DMS114 treated with DMSO at 0.1 percent for 48 hours (cell line): ENCODE data around the gene KDM5A.
"Not testable (repeated sequence)": the region's sequence is repeated elsewhere in the genome, so short reads cannot be mapped to it uniquely, and the experiment has no call there.

Experiments
- DNase-seq: peaks from one replicate; lab custom pipeline; 2025; ENCODE audit not compliant: unreplicated experiment; lab: John Stamatoyannopoulos, UW

KDM5A gene

GRCh38 chr12:241266-241665, 147.9 kb downstream of the KDM5A start:
- no peak for DNase-seq

- no peak for DNase-seq
Observed at GRCh38 chr12:240566-240965, 148.6 kb downstream of the KDM5A start.

GRCh38 chr12:238736-239398, 150.3 kb downstream of the KDM5A start:
- DNase-seq = no peak

GRCh38 chr12:238116-238515, 151.0 kb downstream of the KDM5A start:
- no peak for DNase-seq

GRCh38 chr12:237026-237815, 151.9 kb downstream of the KDM5A start:
- no peak for DNase-seq

GRCh38 chr12:236445-236844, 152.7 kb downstream of the KDM5A start:
- no peak for DNase-seq

- DNase-seq = not testable (repeated sequence)
Observed at GRCh38 chr12:235967-236366, 153.2 kb downstream of the KDM5A start.

GRCh38 chr12:234891-235415, 154.2 kb downstream of the KDM5A start:
- no peak for DNase-seq

GRCh38 chr12:234019-234418, 155.1 kb downstream of the KDM5A start:
- no peak for DNase-seq

GRCh38 chr12:233615-233968, 155.5 kb downstream of the KDM5A start:
- DNase-seq = no peak

- DNase-seq = no peak
Observed at GRCh38 chr12:232731-233614, 156.1 kb downstream of the KDM5A start.

- DNase-seq = no peak
Observed at GRCh38 chr12:230925-231671, 158.0 kb downstream of the KDM5A start.
